GM21447 (cell line): Measurements from ENCODE around the gene ADGRV1.
"Not testable (repeated sequence)": the region's sequence is repeated elsewhere in the genome, so short reads cannot be mapped to it uniquely, and the experiment has no call there.

ENCODE experiments used
- ATAC-seq: cut with Tn5 transposase; IDR thresholded peaks from one replicate; pipeline ENCODE4 v1.9.1; 2021; ENCODE audit not compliant: unreplicated experiment

ADGRV1 gene

DNA sequence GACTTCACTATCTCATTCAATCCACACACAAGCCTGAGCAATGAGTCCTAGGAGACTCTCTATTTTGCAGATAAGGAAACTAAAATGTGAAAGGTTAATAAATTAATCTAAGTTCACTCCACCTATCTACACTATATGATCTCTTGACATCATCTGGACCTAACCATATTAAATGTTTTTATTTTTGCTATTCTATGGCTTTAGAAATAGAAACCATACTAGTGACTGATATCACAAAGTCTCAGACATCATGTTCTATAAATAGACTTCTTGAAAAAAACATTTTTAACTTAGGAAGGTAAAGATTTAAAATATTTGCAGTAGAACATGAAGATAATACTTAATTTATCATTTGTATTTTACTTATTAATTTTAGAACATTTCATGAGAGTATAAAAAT, 9.4 kb upstream of the ADGRV1 start:
- no peak for ATAC-seq

DNA sequence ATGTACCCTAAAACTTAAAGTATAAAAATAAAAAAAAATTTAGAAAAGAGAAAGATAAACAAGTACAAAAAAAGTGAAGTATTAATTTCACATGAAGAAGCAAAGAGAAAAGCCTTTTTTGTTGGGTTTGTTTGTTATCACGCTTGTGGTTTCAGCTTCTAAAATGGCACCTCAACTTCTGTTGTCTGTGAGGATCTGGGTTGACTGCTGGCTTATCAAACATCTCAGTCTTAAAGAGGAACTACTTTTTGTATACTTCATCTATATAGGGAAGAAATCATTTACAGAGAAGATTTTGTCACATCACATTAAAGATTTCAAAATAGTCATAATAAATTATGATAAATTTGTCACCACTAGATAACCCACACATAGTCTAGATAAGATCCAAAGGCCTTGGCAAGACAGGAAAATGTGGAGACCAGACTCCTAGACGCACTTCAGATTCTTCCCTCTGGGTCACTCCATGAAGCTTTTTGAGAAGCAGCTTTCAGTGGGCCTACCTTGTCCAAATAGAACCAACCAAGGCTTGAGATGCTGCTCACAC, 8.8 kb upstream of the ADGRV1 start:
- no peak for ATAC-seq

DNA sequence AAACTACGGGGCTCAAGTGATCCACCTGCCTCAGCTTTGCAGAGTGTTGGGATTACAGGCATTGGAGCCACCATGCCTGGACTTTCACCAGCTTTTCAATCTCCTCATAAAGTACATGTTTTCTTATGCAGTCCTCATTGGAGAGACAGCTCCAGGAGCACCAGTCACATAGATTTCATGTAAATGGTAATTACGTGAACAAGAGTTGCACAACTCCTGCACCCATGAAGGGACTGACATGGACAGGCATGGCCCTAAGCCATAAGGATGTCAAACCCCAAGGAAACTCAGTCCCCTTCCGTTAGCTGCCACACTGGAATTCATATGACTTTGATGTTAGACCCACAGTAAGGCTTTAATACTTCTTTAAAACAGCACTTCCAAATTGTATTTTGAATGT, 7.6 kb upstream of the ADGRV1 start:
- no peak for ATAC-seq

DNA sequence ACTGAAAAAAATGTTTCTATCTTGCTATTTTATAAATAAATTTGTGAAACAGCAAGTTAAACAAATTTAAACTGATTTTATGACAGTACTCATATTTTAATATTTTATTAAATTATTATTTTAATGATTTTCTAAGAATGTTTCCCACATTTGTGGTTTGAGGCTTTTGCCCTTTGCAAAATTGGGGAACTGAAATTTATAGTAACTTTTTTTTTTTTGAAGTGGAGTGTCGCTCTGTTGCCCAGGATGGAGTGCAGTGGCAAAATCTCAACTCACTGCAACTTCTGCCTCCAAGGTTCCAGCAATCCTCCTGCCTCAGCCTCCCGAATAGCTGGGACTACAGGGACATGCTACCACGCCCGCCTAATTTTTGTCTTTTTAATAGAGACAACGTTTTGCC, 7.2 kb upstream of the ADGRV1 start:
- no peak for ATAC-seq

DNA sequence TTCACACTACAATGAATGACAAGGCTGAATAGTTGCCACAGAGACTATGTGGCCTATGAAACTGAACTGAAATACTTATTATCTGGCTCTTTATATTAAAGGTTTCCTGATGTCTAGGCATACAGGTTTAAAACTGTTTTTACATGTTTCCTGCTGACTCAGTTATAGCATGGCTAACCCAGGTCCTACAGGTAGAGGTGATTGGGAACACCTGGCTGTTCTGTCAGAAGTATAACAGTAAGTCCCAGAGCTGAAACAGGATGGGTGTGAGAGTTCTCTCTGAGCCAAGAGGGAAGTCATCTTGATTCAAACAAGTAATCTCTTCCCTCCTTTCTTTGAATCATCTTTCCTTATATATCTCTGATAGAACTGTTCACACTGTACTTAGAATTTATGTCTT, 4.9 kb upstream of the ADGRV1 start:
- ATAC-seq = no peak

DNA sequence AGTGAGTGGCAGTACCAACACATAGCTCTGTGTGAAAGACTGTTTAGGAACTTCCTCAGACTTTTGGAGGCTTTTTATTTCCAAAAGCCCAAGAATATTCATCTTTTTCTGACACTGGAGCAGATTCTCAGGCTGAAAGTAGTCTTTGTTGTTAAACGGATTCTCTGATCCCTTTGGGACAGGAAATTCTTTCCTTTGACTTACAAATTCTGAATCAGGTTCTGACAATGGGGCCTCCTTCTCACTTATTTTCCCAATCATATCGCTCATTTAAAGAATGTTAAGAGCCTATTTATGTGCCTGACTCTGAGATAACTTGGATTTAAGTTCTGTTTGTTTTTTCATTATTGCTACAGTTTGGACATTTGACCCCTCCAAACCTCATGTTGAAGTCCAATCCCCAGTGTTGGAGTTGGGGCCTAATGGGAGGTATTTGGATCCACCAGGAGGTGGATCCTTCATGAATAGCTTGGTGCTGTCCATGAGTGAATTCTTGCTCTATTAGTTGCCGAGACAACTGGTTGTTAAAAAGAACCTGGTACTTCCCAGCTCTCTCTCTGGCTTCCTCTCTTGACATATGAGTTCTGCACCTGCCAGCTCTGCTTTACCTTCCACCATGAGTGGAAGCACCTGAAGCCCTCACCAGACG, 4.1 kb upstream of the ADGRV1 start:
- ATAC-seq = no peak

DNA sequence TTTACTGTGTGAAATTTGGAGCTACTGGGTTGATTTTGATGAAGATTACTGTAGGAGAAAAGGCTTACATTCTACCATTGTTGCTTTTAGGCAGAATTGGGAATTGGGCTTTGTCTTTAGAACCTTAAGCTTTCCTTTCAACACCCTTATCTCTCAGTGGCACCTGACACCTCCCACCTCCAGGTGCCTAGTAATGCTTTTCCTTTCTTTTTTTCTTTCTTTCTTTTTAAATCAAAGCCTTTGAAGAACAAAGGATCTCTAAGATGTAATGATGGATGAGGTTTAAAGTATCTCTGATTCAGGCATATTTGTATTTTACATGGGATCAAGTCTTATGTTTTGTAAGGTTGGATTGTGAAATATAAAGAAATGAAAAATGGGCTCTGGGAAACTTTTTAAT, 2.9 kb upstream of the ADGRV1 start:
- no peak for ATAC-seq

DNA sequence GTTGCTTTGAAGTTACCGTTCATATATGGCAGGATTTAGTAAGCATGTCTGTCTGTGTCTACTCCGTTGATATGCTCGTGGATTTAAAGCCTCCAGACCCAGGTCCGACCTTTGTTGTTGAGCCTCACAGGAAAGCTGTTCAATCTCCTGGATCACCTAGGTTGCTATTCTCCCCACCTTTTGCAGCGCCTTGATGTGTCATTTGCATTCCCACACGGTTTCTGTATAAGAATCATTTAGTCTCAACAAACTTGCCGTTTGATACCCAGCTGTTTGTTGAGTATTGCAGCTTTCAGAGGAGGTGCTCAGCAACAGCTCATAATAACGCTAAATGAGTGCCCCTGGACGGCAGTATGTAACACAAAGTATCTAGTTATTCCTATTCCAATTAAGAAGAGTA, 1.2 kb upstream of the ADGRV1 start:
- ATAC-seq = no peak

DNA sequence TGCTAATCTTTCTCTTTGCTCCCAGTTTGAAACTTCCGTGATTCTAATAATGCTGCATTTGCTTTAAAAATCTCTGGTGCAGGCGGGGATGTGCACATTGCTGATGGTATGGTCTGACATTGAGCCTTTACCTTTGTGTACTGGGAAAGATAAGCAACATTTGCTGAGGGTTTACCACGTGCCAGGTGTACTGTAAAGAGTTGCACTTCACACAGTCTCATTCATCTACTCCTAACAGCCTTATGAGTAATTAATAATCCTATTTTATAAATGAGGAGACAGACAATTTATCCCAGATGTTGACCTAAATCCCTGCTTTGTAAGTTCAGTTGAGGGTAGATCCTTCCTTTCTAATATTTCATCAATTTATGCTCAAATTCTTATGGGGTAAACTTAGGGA, 726 bp upstream of the ADGRV1 start:
- no peak for ATAC-seq

DNA sequence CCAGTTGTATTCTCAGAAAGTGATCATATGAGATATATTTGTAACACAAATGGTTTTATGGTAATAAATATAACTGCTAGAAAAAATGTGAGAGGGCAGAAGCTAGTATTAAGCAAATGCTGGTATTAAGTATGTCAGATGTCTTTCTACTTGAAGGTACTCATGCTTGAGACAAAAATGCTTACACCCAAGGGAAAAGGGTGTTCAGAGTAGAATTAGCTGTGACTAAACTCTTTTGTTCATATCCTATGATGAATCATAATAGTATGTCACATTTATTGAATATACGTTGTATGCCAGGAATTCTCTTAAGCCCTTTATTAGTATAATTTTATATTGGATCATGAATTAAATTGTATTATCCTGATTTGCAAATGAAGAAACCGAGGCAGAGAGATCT, 2.2 kb downstream of the ADGRV1 start:
- ATAC-seq = no peak

DNA sequence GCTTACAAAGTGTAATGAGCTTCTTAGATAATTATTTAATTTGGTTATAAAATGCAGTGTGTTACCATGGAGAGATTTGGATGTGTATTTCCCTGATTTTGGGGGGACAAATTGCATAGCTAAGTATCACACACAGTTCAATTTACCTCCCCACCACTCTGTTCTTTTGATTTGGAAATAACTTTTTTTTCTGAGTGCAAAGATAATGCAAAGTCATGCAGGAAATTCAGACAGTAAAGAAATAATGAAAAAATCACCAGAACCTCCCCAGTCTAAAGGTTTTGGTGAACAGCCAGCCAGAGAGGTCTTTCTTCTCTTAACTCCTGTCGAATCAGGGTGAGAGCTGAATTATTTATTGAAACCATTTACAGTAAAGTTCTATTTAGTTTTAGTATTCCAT, 3.2 kb downstream of the ADGRV1 start:
- no peak for ATAC-seq

DNA sequence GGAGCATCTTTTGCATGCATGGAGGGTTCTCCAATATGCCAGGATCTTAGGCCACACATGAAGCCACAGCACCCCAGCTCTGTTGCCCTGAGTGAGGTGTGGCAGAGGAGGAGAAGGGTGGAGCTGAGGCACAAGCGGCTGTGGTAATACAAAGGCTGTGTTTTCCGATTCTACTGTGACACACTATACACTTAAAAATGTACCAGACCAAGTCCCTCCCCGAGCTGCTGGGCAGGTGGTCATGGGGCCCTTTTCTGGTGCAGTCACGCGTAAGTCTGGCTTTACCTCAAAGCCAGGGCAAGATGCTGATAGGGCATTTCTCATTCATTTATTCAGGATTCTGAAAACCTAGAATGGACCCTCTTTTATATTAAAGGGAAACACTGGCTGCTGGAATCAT, 3.7 kb downstream of the ADGRV1 start:
- ATAC-seq = no peak

DNA sequence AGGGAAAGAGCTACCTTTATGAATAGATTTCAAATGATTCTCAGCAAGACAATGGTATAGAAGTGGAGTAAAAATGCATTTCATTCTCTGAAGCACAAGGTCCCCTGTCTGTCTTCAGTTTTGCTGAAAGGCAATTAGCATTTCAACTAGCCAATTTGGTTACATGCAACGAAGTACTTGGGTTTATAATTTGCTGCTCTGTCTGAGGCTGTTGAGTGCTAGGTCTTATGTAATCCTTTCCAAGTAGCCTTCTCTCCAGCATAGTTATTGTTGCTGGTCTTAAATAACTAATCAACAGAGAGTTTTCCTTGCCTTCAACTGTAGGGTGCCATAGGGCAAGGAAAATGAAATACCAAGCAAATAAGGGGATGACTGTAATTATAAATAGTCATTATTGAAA, 4.5 kb downstream of the ADGRV1 start:
- ATAC-seq = no peak

DNA sequence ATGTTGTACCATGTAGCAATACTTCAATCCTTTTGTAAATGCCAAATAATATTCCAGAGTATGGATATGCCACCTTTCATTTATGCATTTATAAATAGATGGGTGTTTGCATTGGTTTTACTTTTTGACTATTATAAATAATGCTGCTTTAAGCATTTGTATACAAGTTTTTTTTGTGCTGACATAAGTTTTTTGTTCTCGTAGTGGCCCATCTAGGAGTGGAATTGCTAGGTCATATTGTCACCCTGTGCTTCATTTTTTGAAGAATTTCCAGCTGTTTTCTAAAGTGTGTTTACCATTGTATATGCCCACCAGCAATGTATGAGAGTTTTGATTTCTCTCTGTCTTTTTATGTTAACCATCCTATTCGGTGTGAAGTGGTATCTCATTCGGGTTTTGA, 6.9 kb downstream of the ADGRV1 start:
- no peak for ATAC-seq

DNA sequence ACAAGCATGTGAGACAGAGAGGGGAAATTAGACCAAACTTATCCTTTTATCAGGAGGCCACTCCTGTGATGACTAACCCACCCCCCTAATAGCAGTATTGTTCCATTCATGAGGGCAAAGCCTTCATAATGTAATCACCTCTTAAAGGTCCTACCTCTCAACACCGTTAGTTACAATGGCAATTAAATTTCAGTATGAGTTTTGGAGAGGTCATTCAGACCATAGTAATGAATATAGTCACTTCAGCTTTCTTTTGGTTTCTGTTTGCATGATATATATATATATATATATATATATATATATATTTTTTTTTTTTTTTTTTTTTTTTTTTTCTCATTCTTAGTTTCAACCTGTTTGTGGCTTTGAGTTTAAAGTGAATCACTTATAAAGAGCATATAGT, 10.5 kb downstream of the ADGRV1 start:
- ATAC-seq = no peak

DNA sequence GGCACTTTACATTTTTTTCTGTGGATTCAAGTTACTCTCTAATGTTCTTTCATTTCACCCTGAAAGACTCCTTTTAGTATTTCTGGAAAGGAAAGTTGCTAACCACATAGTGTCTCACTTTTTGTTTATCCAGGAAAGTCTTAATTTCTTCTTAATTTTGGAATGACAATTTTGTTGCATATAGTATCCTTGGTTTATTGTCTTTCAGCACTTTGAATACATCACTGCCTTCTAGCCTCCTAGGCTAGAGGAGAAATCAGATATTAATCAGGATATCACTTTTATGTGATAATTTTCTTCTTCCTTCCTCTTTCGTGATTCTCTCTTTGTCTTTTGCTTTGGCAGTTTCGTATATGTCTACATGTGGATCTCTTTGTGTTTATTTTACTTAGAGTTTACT, 11.4 kb downstream of the ADGRV1 start:
- no peak for ATAC-seq

DNA sequence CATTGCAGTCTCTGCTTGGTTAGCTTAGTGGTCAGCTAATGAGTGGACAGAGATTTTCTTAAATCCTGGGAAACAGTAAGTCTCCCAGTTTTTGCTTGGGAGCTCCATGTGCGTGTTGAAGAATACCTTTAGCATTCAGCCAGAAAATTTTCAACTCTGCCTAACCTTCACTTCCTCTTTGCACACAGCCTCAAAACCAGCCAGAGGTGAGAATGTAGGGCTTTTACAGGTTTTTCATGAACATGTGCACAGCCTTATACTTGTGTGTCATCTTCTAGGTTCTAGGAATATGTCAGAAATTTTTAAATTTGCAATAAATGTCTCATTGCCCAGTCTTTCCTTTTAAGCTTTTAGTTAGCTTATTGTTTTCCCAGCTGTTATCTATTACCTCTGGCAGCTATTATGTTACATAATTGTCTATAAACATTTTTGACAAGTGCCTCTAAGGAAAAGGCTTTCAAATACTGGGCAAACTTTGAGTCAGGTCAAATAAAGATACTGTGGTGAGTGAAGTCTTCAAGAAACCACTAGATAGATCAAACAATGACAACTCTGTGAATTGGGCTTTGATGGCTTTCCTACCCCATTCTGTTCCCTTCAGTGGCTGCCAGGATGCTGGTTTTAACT, 12.7 kb downstream of the ADGRV1 start:
- no peak for ATAC-seq

DNA sequence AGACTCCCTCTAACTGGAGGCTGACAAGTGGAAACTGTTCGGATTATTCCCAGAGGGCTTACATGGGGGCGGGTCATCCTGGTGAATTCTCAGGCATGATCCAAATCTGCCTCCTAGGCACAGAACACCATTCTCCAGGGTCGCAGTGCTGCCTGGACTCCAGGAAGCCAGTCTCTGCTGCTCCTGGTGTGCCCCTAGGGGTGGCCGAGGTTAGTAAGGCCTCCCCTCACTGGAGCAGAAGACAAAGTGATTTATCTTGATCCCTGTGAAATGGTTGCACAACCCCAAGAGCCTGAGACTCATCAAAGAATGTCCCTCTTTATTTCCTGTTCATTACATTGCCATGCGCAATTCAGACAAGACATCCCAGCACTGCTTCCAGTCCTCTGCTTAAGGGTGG, 17.1 kb downstream of the ADGRV1 start:
- no peak for ATAC-seq

DNA sequence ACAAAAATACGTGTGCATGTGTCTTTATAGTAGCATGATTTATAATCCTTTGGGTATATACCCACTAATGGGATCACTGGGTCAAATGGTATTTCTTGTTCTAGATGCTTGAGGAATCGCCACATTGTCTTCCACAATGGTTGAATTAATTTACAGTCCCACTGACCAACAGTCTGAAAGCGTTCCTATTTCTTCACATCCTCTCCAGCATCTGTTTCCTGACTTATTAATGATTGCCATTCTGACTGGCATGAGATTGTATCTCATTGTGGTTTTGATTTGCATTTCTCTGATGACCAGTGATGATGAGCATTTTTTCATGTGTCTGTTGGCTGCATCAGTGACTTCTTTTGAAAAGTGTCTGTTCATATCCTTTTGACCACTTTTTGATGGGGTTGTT, 18.0 kb downstream of the ADGRV1 start:
- ATAC-seq = not testable (repeated sequence)

DNA sequence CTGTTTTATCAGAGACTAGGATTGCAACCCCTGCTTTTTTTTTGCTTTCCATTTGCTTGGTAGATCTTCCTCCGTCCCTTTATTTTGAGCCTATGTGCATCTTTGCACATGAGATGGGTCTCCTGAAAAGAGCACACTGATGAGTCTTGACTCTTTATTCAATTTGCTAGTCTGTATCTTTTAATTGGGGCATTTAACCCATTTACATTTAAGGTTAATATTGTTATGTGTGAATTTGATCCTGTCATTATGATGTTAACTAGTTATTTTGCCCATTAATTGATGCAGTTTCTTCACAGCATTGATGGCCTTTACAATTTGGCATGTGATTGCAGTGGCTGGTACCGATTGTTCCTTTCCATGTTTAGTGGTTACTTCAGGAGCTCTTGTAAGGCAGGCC, 21.3 kb downstream of the ADGRV1 start:
- not testable (repeated sequence) for ATAC-seq

DNA sequence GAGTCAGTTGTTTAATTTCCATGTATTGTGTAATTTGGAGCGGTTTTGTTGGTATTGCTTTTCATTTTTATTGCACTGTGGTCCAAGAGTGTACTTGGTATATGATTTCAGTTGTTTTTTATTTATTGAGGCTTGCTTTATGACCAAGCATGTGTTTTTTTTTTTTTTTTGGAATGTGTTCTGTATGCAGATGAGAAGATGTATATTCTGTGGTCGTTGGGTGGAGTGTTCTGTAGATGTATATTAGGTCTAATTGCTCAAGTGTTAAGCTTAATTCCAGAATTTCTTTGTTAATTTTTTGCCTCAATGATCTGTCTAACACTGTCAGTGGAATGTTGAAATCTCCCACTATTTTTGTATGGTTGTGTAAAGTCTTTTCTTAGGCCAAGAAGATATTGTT, 23.4 kb downstream of the ADGRV1 start:
- ATAC-seq = no peak

DNA sequence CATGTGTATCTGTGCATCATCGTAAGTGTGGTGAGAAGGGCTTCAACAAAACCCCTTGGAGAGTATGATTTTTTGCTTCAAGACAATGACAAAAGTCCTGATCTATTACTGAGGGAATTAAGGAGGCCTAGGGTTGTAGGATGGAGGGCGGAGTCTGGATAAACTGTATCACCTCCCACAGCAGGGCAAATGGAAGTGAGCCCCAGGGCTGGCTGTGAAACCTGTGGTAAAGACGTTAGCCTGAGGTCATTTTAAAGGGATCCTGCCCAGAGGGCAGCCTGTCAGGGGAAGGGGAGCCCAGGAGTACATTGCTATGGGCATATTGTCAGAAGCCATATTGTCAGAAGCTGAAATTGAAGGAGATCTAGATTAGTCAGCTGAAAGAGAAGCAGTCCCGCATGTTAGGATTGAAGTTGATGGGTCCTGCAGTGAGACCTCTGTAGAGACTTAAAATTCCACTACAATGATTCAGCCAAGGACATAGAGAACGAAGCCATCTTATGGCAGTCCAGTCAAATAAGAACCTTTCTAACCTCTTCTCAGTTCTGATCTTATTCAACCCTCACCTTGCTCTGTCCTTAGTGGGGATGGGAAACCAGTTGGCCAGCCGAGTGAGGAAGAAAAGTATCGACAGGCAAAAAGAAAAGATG, 26.9 kb downstream of the ADGRV1 start:
- no peak for ATAC-seq
